ENCODE data around the gene FNBP1.
"Not testable (repeated sequence)": the region's sequence is repeated elsewhere in the genome, so short reads cannot be mapped to it uniquely, and the experiment has no call there.

GRCh38 chr9:129984589-129984988 lies 58.4 kb downstream of the FNBP1 start:
- not testable (repeated sequence) for TF ChIP-seq ZFP3 (CRISPR knock-in tag; IDR thresholded peaks at IDR 0.05); ZFP30 (CRISPR knock-in tag; IDR thresholded peaks at IDR 0.05); CREB5 (CRISPR knock-in tag; IDR thresholded peaks at IDR 0.05; ENCODE audit: low read depth); RARB (CRISPR knock-in tag; IDR thresholded peaks at IDR 0.05); PATZ1 (CRISPR knock-in tag; IDR thresholded peaks at IDR 0.05; ENCODE audit: borderline replicate concordance); ZNF70 (CRISPR knock-in tag; IDR thresholded peaks at IDR 0.05); ESRRG (CRISPR knock-in tag; IDR thresholded peaks at IDR 0.05); PPARA (CRISPR knock-in tag; IDR thresholded peaks at IDR 0.05; ENCODE audit: borderline replicate concordance); TSHZ2 (CRISPR knock-in tag; IDR thresholded peaks at IDR 0.05); SNAI2 (CRISPR knock-in tag; IDR thresholded peaks at IDR 0.05)

All from SK-N-SH treated with all-trans-retinoic acid at 6 μM for 48 hours (cell line).